Gastroesophageal sphincter (tissue), 4 donors: ENCODE measurements around the gene UBE2O. TPM values are rescaled to one million over a fixed set of nuclear protein-coding genes. Genes with fewer than 3 reads are reported as not detected.

Experiments
- ATAC-seq: fragments of 150-250 bp; one replicate; pipeline ENCODE4 v1.9.1; 2016; ENCODE audit warnings: mild to moderate bottlenecking, moderate library complexity
- H3K27ac ChIP-seq, 4 donors: fragments of 200-600 bp; sonication (generic) in 3 of 4; 1 replicate in 3 of 4; 2 replicates in 1 of 4; pipeline ENCODE4 v1.5.1; 2016 to 2019
- H3K27me3 ChIP-seq: fragments of 200-600 bp; sonication (generic); one replicate; pipeline ENCODE4 v1.5.1; 2019
- H3K36me3 ChIP-seq, 2 donors: fragments of 200-600 bp; sonication (generic); one replicate each; pipeline ENCODE4 v1.5.1; 2019; ENCODE audit warnings: control low read depth in 1 of 2
- H3K4me1 ChIP-seq, 3 donors: fragments of 200-600 bp; sonication (generic); 1 replicate in 2 of 3; 2 replicates in 1 of 3; pipeline ENCODE4 v1.5.1; 2016 to 2019; ENCODE audit warnings: control low read depth in 2 of 3
- H3K4me3 ChIP-seq, 2 donors: fragments of 200-600 bp; sonication (generic); one replicate each; pipeline ENCODE4 v1.5.1; 2019; ENCODE audit warnings: mild to moderate bottlenecking in 1 of 2, moderate library complexity in 1 of 2
- H3K9me3 ChIP-seq, 3 donors: fragments of 200-600 bp; sonication (generic); one replicate each; pipeline ENCODE4 v1.5.1; 2017 to 2019; ENCODE audit warnings: control low read depth in 2 of 3
- CTCF ChIP-seq, 4 experiments: fragments of 200-600 bp in 2 of 4; fragments of 450-650 bp in 2 of 4; sonication (generic) in 1 of 4; IDR thresholded peaks; one replicate each; pipeline ENCODE4 v1.5.1; 2017 to 2019; ENCODE audit warnings: antibody characterized with exemption in 4 of 4, mild to moderate bottlenecking in 2 of 4, moderate library complexity in 2 of 4
- EP300 ChIP-seq: sonication (generic); formaldehyde crosslinking; IDR thresholded peaks from one replicate; pipeline ENCODE4 v1.6.1; 2017; ENCODE audit warnings: antibody characterized with exemption, mild to moderate bottlenecking
- POLR2A ChIP-seq, 2 donors: fragments of 450-650 bp; IDR thresholded peaks; one replicate each; pipeline ENCODE4 v1.6.1; 2017; ENCODE audit warnings: antibody characterized with exemption in 2 of 2, mild to moderate bottlenecking in 2 of 2, moderate library complexity in 1 of 2
- POLR2AphosphoS5 ChIP-seq: sonication (generic); formaldehyde crosslinking; IDR thresholded peaks from one replicate; pipeline ENCODE4 v1.6.1; 2017; ENCODE audit warnings: antibody characterized with exemption
- WGBS, 2 donors: methylation state at CpG; one replicate each; pipeline ENCODE4 v1.1.5; 2018; ENCODE audit warnings: low coverage in 1 of 2; 5-methylcytosine and 5-hydroxymethylcytosine counted together
- total RNA-seq, 4 donors: library from RNA; depleted of rRNA; stranded (reverse); fragments of >200 nt; gene quantifications; one replicate each; pipeline ENCODE4 v1.1.0, GENCODE V29; 2016

Gene UBE2O
- total RNA-seq, 4 donors from 2014 or later: 13.0 to 19.8 (median 15.2) TPM

GRCh38 chr17:76415786-76416185 lies 37.2 kb downstream of the UBE2O start:
- peaks cover 0 to 16% of the 10 kb centered on the region in 2 donors for H3K36me3 ChIP-seq
- no peak for TF ChIP-seq CTCF (IDR thresholded peaks at IDR 0.05)

GRCh38 chr17:76414334-76415295 lies 38.3 kb downstream of the UBE2O start:
- Histone ChIP-seq H3K27me3 (no peaks in the 10 kb centered on the region), H3K9me3 (no peaks in the 10 kb centered on the region), H3K4me3 (no peak overlapping the region), H3K4me1 (peaks cover 0 to 22% (median 5%) of the 10 kb centered on the region in 3 donors), H3K36me3 (peaks cover 0 to 28% of the 10 kb centered on the region in 2 donors), H3K27ac (no peak overlapping the region)
- peak; percentile 34 for ATAC-seq
- 50 to 53% methylated on average over 2 to 3 of the region's 21 CpGs for WGBS, 2 donors
- no peak for TF ChIP-seq EP300
- no peak for TF ChIP-seq CTCF (IDR thresholded peaks at IDR 0.05)
- no peak for TF ChIP-seq POLR2A (IDR thresholded peaks at IDR 0.05)
- TF ChIP-seq POLR2AphosphoS5: no peak

More at GRCh38 chr17:76415786-76416185, 37.2 kb downstream of the UBE2O start:
- ATAC-seq: no peak
- no peaks in the 10 kb centered on the region for H3K27me3 ChIP-seq
- H3K4me3 ChIP-seq: no peak overlapping the region
- no peak overlapping the region for H3K27ac ChIP-seq
- WGBS, 2 donors: 75% methylated on average over 15 of the region's 15 CpGs
- peaks cover 0 to 34% (median 16%) of the 10 kb centered on the region in 3 donors for H3K4me1 ChIP-seq
- H3K9me3 ChIP-seq: no peaks in the 10 kb centered on the region

GRCh38 chr17:76411247-76411646 lies 41.7 kb downstream of the UBE2O start:
- no peaks in the 10 kb centered on the region for H3K9me3 ChIP-seq
- WGBS, 2 donors: 92 to 93% methylated on average over 3 to 4 of the region's 5 CpGs
- ATAC-seq: no peak

GRCh38 chr17:76410328-76410965 lies 42.5 kb downstream of the UBE2O start:
- no peak overlapping the region for H3K27ac ChIP-seq
- H3K4me3 ChIP-seq: no peak overlapping the region
- no peaks in the 10 kb centered on the region for H3K9me3 ChIP-seq
- H3K4me1 ChIP-seq: peaks cover 0 to 45% (median 5%) of the 10 kb centered on the region in 3 donors
- no peak for TF ChIP-seq EP300
- no peak for TF ChIP-seq CTCF (IDR thresholded peaks at IDR 0.05)
- no peak for TF ChIP-seq POLR2A (IDR thresholded peaks at IDR 0.05)
- TF ChIP-seq POLR2AphosphoS5: no peak
- WGBS, 2 donors: 83 to 100% methylated on average over 1 to 2 of the region's 15 CpGs
- peaks cover 0 to 28% of the 10 kb centered on the region in 2 donors for H3K36me3 ChIP-seq
- ATAC-seq: no peak
- no peaks in the 10 kb centered on the region for H3K27me3 ChIP-seq

More at GRCh38 chr17:76411247-76411646, 41.7 kb downstream of the UBE2O start:
- Histone ChIP-seq H3K36me3 (peaks cover 0 to 28% of the 10 kb centered on the region in 2 donors), H3K27me3 (no peaks in the 10 kb centered on the region), H3K4me3 (no peak overlapping the region), H3K27ac (no peak overlapping the region), H3K4me1 (peaks cover 0 to 37% (median 5%) of the 10 kb centered on the region in 3 donors)
- TF ChIP-seq POLR2AphosphoS5 (no peak), EP300 (no peak), POLR2A (IDR thresholded peaks at IDR 0.05) (no peak), CTCF (IDR thresholded peaks at IDR 0.05) (no peak)
